ENCODE results near the gene NRF1. TPM values are rescaled to one million over a fixed set of nuclear protein-coding genes. Genes with fewer than 3 reads are reported as not detected.
"Not testable (repeated sequence)": the region's sequence is repeated elsewhere in the genome, so short reads cannot be mapped to it uniquely, and the experiment has no call there.

NRF1 gene
- total RNA-seq, 1 donor from 2014 or later, result 19.0 TPM

- DNase-seq (ENCODE audit: low spot score), result peak; percentile 17
These were observed 4.7 kb upstream of the NRF1 start for GRCh38 chr7:129606803-129607202.

- DNase-seq (ENCODE audit: low spot score), result no peak
These were observed 3.9 kb upstream of the NRF1 start for GRCh38 chr7:129607471-129608120.

- DNase-seq (ENCODE audit: low spot score), result no peak
These were observed 1.9 kb upstream of the NRF1 start for GRCh38 chr7:129609666-129610065.

GRCh38 chr7:129610709-129611245 lies 743 bp upstream of the NRF1 start:
- no peak for DNase-seq (ENCODE audit: low spot score)

- peak; percentile 40 for DNase-seq (ENCODE audit: low spot score)
These were observed 844 bp downstream of the NRF1 start for GRCh38 chr7:129612112-129613015.

- no peak for DNase-seq (ENCODE audit: low spot score)
These were observed 1.5 kb downstream of the NRF1 start for GRCh38 chr7:129613016-129613337.

- DNase-seq (ENCODE audit: low spot score), result no peak
These were observed 3.5 kb downstream of the NRF1 start for GRCh38 chr7:129615018-129615417.

GRCh38 chr7:129616530-129616929 lies 5.0 kb downstream of the NRF1 start:
- no peak for DNase-seq (ENCODE audit: low spot score)

GRCh38 chr7:129617178-129617577 lies 5.7 kb downstream of the NRF1 start:
- DNase-seq (ENCODE audit: low spot score), result no peak

GRCh38 chr7:129617652-129618051 lies 6.1 kb downstream of the NRF1 start:
- no peak for DNase-seq (ENCODE audit: low spot score)

- no peak for DNase-seq (ENCODE audit: low spot score)
These were observed 15.4 kb downstream of the NRF1 start for GRCh38 chr7:129626896-129627295.

- no peak for DNase-seq (ENCODE audit: low spot score)
These were observed 18.8 kb downstream of the NRF1 start for GRCh38 chr7:129630341-129630740.

- no peak for DNase-seq (ENCODE audit: low spot score)
These were observed 23.0 kb downstream of the NRF1 start for GRCh38 chr7:129634361-129635034.

GRCh38 chr7:129635300-129636029 lies 23.9 kb downstream of the NRF1 start:
- DNase-seq (ENCODE audit: low spot score), result peak; percentile 69

GRCh38 chr7:129636030-129636550 lies 24.6 kb downstream of the NRF1 start:
- DNase-seq (ENCODE audit: low spot score), result not testable (repeated sequence)

- DNase-seq (ENCODE audit: low spot score), result no peak
These were observed 25.1 kb downstream of the NRF1 start for GRCh38 chr7:129636641-129637040.

GRCh38 chr7:129640400-129640799 lies 28.9 kb downstream of the NRF1 start:
- no peak for DNase-seq (ENCODE audit: low spot score)

GRCh38 chr7:129642871-129643549 lies 31.5 kb downstream of the NRF1 start:
- DNase-seq (ENCODE audit: low spot score), result no peak

GRCh38 chr7:129643550-129644170 lies 32.1 kb downstream of the NRF1 start:
- no peak for DNase-seq (ENCODE audit: low spot score)

GRCh38 chr7:129644634-129645230 lies 33.2 kb downstream of the NRF1 start:
- peak; percentile 67 for DNase-seq (ENCODE audit: low spot score)
